GM10266 (cell line): Measurements from ENCODE around the gene HP1BP3.
"Not testable (repeated sequence)": the region's sequence is repeated elsewhere in the genome, so short reads cannot be mapped to it uniquely, and the experiment has no call there.

ENCODE experiments used
- DNase-seq: peaks from one replicate; pipeline ENCODE4 v3.0.0; 2012; ENCODE audit errors: extremely low spot score
- CTCF ChIP-seq: IDR thresholded peaks from 2 replicates; pipeline ENCODE4 v1.5.1; 2012; ENCODE audit warnings: mild to moderate bottlenecking, low read depth; ENCODE audit not compliant: control insufficient read depth, insufficient read depth; ENCODE audit errors: missing control alignments

HP1BP3 gene

DNA sequence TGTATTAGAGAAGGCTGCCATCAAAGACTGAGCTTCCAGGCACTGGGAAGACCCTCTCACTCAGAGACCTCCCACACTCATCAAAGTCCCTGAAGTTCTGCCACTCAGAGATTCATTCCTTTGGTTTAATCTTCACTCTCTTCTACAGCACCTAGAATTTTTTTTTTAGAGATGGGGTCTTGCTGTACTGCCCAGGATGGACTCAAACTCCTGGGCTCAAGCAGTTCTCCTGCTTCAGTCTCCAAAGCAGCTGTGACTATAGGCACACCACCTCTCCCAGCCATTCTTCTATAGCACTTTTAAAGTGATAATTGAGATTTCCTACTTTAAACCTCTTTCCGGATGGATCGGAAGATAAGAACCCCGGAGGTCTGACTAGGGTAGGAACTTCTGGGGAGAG is 3.7 kb upstream of the HP1BP3 start:
- TF ChIP-seq CTCF, result no peak

GRCh38 chr1:20789598-20789997 is 2.5 kb upstream of the HP1BP3 start:
- DNase-seq, result not testable (repeated sequence)

More for the DNA sequence above, 3.7 kb upstream of the HP1BP3 start:
- DNase-seq, result no peak

GRCh38 chr1:20787840-20788795 is 1.0 kb upstream of the HP1BP3 start:
- no peak for TF ChIP-seq CTCF

DNA sequence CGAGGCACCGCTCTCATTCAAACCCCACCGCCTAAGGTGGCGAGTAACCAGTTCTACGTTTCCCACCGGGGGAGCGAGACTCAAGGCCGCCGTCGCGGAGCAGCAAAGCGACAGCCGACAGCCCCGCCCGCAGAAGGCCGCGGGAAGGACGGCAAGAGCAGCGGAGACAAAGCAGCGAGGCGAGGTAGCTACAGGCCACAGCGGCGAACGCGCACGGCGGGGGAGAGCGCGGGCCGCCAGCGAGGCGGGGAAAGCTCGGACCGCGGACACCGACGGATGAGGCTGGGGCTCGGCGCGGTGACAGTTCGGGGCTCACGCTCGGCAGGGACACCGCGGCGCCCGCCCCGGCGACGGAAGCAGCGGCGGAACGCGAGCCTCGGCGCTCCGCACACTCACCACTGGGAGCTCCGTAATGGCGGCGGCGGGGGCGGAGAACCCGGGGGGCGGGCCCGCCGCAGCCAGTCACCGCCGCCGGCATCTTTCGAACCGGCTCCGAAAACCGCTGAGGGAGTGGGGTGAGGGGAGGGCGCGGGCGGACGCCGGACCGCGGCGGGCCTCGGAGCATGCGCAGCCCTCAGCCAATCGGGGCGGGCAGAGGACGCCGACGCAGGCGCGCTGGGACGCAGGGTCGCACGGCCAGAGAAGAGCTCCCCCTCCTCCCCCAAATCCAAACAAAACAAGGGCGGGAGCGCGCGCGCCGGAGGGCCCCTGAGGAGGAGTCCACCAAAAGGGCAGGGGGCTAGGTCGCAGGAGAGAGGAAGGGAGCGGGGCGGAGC is 666 bp downstream of the HP1BP3 start:
- peak; percentile 98 for DNase-seq
- no peak for TF ChIP-seq CTCF

More at GRCh38 chr1:20787840-20788795, 1.0 kb upstream of the HP1BP3 start:
- DNase-seq, result peak; percentile 23

DNA sequence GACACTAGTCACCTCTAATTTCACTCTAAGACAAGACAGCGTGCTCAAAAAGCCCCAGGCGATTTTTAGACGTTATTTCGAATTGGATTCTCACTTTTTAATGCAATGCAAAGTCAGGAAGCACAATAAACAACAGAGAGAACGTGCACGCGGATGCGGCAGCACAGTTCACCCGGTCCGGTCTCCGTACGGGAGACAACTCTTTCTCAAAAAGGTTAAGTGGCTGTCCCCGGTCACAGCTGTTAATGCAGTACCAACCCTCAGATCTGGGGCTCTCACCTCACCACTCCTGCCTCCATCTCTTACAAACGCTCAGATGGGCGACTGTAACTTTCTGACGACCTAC is 1.2 kb downstream of the HP1BP3 start:
- DNase-seq, result no peak
- TF ChIP-seq CTCF, result no peak

DNA sequence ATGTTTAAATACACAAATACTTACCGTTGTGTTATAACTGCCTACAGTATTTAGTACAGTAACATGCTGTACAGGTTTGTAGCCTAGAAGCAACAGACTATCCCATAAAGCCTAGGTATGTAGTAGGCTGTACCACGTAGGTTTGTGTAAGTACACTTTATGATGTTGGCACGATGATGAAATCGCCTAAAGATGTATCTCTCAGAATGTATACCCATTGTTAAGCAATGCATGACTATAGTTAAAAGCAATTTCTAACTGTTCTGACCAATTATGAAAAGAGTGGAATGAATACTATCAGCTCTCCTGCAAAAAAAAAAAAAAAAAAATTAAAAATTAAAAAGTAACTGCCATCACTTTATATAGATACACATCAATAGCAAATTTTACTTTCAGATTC is 11.4 kb downstream of the HP1BP3 start:
- no peak for TF ChIP-seq CTCF
- no peak for DNase-seq

DNA sequence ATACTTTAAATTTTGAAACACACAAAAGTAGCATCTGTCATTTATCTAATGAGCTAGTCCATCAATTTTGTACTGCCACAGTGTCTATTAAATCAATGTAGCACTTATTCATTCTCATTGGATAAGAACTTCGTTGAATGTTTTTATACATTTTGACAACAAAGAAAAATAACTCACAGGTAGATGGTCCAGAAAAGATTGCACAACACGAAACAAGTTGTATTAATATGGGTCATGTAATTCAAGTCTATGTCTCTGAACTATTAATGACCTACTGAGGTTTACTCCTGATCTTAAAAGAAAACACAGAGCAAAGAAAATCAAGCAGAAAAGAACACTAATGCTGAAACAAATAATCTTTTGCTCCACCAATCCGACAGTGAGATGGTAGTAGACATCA is 15.3 kb downstream of the HP1BP3 start:
- DNase-seq, result no peak
- TF ChIP-seq CTCF, result no peak
